RKO (cell line): ENCODE measurements around the gene USB1.

Experiments
- DNase-seq: peaks from one replicate; pipeline ENCODE4 v3.0.0-alpha.2; 2016; ENCODE audit warnings: low spot score

Gene USB1

GRCh38 chr16:58019866-58020538 lies 18.8 kb downstream of the USB1 start:
- no peak for DNase-seq

GRCh38 chr16:58020628-58021521 lies 19.7 kb downstream of the USB1 start:
- peak; percentile 42 for DNase-seq

- peak; percentile 29 for DNase-seq
Measured at GRCh38 chr16:58021661-58022551, 20.7 kb downstream of the USB1 start.

GRCh38 chr16:58022601-58023371 lies 21.6 kb downstream of the USB1 start:
- no peak for DNase-seq

DNA sequence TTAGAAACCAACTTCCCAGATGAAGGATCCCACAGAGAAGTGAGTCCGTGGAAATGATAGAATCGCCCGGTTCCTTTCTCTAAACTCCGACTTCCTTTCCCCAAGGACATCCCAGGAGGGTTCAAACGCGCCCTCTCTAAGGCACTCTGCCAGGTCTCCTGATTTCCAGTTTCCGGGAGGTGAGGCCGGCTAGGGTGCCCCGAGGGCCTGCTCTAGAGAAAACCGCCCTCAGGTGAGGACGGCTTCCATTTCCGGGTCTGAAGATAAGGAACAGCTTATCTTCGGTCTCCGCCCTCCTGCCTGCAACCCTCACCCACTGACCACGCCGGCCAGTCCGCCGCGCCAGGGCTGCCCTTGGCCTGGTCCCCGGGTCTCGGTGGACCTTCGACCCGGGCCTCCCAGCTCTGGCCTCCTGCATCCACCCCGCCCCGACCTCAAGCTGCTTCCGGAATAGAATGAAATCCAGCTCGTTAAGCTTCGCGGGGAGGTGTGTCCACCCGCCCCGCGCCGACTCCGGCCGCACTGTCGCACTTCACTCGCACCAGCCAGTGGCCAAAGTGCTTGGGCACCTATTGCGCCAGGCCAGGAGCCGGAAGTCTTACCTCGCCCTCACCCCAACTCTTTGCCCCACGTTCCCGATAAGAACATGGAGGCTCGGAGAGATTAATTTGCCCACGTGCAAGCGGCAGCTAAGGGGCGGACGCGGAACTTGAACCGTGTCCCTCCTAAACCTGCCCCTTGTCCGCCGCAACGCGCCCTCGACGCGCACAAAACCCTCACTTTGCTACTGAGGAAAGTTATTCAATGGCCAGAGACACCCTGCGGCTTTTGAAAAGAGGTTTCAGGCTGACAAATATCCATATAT lies 23.5 kb downstream of the USB1 start:
- DNase-seq: no peak

DNA sequence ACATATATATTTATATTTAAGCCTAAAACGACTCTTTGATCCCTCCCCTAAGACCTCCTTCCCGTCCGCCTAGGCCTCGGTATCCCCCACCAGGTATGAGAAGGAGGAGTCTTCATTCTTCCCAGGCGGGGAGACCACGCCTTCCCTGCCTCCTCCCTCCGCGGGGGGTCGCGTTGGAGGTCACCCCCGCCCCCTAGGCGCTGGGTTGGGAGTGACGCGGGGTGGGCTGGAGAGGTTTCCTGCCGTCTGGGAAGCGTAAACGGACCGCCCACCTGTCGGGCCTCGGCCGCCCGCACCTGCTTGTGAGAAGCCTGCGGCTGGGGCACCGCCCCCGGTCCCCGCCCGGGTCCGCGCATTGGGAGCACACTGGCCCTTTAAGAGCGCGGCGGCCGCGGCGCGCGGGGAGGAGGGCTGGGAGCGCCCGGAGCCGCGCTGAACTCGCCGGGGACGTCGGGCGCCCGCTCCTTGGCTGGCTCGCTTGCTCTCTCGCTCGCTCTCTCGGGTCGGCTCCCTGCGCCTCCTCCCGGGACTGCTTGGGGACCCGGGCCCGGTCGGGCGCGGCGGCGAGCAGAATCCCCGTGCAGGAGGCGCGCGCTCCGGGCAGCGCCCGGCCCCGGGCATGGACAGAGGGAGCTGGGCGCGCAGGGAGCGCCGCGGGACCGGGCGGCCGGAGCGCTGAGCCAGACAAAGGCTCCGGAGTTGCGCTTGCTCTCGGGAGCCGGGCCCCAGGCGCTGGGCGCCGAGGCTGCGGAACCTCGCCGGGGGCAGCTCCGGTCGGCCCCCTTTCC lies 24.3 kb downstream of the USB1 start, which contains the start of gene MMP15:
Gene MMP15, plus strand, starts transcription at position 404 of the 788 bp plus-strand sequence. CDS start 597 bp downstream, outside the sequence.
- DNase-seq: peak; percentile 60

DNA sequence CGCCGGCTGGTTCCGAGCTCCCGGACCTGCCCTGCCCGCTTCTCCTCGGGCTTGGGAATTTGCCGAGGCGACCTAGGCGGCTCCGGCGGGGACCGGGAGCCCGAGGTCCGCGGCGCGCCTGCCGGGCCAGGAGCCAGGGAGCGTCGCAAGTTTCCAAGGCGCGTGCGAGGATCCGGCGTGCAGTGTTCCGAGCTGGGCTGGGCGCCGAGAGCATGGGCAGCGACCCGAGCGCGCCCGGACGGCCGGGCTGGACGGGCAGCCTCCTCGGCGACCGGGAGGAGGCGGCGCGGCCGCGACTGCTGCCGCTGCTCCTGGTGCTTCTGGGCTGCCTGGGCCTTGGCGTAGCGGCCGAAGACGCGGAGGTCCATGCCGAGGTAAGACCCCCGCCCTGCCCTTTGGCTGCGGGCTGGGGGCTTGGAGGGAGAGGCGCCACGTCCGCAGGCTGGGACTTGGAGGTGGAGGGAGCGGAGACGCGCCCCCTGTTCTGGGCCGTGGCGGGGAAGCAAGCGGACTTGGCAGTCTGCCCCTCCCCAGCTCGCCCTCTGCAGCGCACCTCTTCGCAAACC lies 25.0 kb downstream of the USB1 start:
- peak; percentile 52 for DNase-seq

DNA sequence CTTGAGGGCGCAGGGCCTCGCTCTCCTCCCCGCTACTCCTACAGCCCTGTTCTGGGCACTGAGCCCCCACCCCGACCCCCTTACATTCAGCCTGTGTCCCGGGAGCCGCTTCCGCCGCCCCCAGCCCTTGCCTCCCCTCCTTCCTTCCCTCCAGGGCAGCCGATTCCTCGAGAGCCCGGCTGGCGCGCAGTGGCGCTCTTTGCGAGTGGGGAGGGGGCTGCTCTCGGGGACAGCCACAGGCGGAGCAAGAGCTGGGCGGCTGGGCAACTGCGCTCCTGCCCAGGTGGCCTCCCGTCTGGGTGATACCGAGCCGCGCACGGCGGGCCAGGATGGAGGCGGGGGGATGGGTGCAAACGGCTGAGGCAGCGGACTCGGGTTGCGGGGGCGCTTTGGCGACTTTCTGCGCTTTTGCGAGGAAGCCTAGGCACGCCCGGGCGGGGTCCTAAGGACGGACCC lies 25.5 kb downstream of the USB1 start:
- no peak for DNase-seq

GRCh38 chr16:58027161-58027915 lies 26.1 kb downstream of the USB1 start:
- no peak for DNase-seq

DNA sequence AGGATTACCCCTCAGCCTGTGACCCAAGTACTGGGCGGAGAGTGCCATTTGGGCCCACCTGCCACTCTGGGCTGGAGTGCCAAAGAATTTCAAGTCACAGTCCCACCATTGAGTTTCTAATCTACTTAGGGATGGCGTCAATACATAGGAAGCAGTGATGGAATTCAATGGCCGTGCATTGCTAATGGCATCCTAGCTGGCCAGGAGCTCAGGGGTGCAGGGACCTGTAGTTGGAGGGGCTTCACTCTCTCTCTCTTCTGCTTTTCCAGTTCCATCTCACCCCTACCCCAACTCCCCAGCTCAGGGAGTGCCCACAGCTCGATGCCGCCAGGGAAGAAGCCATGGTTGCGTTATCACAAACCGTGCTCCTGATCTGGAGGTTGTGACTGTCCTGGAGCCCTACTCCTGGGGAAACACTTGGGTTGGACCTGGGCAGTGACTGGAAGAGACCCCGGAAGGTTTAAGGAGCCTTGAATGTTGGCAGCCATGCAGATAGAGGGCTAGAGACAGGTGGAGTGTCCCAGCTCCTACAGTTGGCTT lies 26.8 kb downstream of the USB1 start:
- DNase-seq: no peak

GRCh38 chr16:58028541-58029070 lies 27.4 kb downstream of the USB1 start:
- DNase-seq: no peak

- no peak for DNase-seq
Measured at GRCh38 chr16:58029410-58029809, 28.2 kb downstream of the USB1 start.

- no peak for DNase-seq
Measured at GRCh38 chr16:58030136-58030840, 29.1 kb downstream of the USB1 start.

GRCh38 chr16:58031016-58031800 lies 30.0 kb downstream of the USB1 start:
- no peak for DNase-seq

DNA sequence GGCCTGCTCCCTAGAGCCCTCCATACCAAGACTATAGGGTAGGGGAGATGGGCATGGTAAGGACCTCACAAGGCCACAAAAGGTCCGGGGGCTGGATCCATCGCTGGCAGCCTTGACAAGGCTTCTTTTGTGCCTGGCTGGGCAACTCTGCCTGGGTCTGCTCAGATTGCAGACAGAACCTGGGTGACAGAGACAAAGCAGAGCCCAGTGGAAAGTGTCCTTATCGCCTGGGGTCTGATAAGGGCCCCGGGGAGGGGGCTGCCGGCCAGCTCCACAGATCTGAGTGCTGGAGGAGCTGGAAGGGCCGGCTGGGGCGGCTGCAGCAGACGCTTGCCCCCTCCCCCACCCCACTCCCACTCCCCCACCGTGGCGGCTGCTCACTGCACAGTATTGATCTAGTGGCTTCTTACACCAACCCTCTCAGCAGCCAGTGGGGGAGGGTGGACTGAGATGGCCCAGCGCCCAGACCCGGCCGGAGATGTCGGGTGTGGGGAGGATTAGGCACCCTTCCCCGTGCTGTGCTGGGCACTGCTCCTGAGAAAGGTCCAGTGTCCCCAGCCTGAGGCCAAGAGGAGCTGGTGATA lies 31.6 kb downstream of the USB1 start:
- no peak for DNase-seq

GRCh38 chr16:58034128-58034685 lies 33.0 kb downstream of the USB1 start:
- no peak for DNase-seq
